NCI-H1092 treated with DMSO at 0.1 percent for 48 hours (cell line): ENCODE data around the gene PARD3.
"Not testable (repeated sequence)": the region's sequence is repeated elsewhere in the genome, so short reads cannot be mapped to it uniquely, and the experiment has no call there.

ENCODE experiments used
- DNase-seq: peaks from one replicate; lab custom pipeline; 2025; lab: John Stamatoyannopoulos, UW

Gene PARD3

DNA sequence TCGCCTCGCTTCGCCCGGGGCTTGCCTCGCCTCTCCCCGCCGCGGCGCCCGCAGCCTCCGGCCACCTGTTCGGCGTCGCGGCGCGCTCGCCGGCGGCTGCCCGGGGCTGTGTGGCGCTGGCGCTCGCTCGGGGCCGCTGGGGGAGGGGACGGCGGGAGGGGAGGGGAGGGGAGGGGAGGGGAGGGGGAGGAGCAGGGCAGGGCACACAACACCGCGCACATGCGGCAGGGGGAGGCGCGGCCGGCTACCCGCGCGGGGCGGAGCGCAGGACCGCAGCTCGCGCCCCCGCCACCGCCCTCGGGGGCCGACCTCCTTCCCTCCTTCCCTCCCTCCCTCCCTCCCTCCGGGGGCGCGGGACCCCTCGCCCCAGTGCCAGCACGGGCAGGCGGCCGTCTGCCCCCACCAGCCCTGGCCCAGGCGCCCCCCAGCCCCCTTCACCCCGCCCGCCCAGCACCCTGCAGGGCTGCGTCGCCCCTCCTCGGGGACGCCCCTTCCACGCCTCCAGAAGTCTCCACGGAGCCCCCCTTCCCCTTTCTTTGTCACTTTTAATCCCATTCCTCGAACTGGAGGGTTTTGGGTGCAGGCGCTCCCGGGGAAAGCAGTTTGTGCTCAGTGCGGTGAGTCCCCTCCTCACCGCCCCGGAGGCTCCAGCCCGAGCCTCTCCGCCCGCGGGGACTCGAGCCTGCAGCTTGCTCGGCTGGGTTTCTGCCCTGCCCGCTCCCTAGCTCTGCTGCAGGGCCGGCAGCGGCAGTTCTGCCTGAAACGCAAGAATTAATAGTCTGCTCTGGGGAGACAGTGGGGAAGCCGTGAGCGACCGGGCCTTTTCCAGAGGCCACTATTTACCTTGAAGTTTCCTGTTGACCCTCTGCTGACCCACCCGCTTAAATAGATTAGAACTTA is at the start of gene PARD3:
TSS of gene PARD3 (minus strand) at position 112 of the 900 bp plus-strand sequence. CDS start 301 bp downstream, outside the sequence.
- peak; percentile 34 for DNase-seq

DNA sequence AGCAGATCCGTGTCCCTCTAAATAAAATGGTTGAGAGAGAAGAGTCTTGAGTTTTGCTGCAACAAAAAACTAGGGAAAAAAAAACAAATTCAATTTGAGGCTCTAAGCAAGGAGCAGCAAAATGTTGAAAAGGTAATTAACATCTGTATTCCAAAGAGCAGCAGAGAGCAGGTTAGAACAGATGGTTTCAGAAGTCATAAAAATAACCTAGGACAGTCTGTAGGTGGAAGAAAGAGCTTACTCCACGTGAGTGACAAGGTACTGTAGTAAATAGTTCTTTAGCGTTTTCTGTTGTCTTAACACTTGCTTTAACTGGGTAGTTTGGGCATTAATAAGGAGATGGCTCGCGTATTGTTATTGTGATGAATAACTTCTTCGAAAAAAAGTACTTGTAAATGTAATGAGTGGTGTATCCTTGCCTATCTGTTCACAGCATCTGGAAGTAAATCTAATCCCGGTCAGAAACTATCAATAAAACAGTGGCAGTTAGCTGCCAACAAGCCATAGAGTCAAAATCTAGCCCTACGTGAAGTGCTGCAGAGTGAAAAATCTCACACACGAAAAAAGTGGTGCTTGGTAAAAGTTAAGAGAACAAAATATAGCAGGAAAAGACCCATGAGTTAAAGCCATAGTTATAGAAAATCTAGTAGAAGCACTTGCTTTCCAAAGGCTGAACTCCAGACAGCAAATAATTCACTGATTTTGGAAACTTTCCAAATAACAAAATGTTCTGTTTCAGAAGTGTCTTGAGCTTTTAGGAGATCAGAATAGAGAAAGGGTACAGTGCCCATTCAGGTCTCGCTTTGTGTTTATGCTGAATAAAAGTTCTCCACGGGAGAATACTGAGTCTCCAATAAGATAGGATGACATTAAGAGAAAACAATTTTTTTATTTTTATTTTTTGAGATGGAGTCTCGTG is 49.3 kb upstream of the PARD3 start:
- no peak for DNase-seq

DNA sequence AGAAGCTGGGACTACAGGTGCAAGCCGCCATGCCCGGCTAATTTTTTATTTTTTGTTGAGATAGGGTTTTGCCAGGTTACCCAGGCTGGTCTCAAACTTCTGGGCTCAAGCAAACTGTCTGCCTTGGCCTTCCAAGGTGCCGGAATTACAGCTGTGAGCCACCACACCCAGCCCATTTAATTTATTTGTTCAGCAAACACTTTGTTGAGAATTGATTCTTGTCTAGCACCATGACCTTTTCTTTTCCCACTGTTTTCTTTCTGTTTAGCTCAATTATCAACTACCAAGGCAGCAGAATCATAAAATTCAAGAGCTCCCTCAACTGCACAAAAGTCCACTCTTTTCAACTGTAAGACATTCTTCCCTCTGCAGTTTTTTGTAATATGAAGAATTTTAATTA is 47.8 kb upstream of the PARD3 start:
- DNase-seq, result no peak

DNA sequence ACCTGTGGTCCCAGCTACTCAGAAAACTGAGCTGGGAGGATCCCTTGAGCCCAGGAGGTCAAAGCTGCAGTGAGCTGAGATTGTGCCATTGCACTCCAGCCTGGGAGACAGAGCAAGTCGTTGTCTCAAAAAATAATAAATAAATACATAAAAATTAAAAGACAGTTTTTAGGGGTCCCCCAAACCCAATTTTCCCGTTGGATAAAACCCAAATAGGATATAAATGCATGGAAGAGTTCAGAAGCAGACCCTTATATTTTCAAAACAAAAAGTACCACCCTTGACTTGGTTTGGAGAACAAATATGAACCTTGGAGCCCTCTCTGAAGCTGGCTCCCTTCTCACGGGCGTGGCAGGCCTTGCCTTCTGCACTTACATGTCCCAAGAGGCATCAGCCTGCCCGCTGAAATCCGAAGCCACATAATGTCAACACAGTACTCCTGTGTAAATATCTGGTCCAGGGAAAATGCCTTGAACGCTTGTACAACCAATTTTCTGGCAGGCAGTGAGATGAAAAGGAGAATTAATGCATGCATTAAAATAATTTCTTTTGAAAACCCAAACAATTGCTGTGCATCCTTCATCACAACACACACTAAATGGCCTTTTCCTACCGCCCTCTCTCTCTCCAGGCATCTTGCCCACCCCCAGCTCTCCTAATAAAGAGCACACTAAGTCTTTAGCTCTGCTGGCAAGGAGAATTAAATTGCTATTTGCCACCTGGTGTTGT is 46.4 kb upstream of the PARD3 start:
- DNase-seq, result peak; percentile 67

DNA sequence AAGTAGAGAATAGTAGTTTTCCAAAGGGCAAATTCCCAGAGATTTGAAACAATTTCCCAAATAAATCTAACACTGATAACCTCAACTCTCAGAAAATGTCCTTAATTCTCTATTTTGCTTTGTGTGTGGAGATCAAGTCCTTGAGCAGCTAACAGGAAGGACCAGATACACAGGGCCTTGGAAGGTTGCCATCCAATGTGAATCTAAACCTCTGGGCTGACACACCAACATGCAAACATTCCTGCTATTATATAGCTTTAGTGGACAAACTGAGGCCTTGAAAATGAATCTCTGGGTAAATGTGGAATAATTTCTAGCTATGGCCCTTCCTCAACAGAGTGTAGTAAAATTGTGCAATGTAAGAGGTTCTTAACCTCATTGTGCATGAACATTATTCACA is 44.1 kb upstream of the PARD3 start:
- no peak for DNase-seq

DNA sequence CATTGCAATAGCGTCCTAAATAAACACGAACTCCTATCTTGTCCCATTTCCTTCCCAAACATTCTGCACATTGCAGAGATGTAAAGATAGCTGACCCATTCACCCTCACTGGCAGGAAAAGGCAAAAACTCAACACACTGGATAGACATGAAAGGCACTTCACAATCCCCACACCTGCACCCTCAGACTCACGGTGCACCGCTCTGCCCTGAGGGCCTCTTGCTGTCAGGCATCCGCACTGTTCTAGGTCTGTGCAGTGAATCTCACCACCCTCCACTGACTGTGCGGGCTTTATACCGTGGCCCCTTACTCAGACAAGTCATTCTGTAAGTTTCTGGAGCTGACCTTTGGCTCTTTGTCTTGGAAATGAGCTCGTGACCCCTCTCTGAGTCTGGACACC is 42.9 kb upstream of the PARD3 start:
- DNase-seq, result no peak

DNA sequence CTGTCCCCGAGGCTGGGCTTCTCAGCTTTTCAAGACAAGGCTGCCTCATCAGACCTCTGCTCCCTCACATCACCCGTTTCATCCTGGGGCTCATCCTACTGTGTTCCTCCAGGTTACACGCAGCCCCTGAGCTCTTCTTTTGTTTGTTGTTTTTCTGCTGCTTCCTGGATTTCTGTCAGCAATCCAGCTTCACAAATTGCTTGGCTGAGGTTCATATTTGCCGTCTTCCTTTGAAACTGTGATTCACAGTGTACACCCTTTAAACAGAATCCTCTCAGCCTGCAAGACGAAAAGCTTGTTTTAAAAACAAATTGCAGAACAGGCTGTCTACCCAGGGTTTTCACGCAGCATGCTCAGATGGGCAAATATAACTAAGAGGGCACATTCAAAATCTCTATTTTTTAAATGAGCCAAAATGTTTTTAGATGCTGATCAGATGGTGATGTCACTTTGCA is 39.1 kb upstream of the PARD3 start:
- DNase-seq, result peak; percentile 23

DNA sequence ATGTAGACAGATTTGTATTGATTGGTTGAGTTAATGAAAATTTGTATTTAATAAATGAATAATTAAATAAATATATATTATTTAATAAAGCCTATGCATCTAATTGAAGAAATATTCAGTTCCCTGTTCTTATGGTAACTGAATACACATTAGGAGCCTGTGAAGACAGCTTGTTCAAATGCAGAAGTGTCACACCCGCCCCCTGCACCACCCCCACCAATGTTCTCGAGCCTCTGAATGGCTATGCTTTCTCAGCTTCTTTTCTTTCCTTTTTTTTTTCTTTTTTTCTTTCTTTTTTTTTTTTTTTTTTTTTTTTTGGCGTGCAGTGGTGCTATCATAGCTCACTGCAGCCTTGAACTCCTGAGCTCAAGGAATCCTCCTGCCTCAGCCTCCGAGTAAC is 38.3 kb upstream of the PARD3 start:
- no peak for DNase-seq

DNA sequence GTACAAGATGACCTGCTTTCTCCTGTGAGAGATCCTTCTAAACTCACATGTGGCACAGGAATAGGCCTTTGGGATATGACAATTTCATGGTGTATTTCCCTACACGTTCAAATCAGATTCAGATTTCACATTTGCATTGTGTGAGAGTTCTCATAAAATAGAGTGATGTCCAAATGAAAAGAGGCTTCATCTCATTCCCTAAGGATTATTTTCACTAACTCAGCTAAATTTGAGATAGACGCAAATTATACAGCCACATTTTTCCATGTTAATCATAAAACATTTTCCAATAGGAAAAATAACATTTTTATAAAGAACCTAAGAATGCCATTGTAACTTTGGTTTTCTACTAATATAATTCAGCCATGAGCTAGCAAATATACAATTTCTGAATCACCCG is 35.5 kb upstream of the PARD3 start:
- no peak for DNase-seq

DNA sequence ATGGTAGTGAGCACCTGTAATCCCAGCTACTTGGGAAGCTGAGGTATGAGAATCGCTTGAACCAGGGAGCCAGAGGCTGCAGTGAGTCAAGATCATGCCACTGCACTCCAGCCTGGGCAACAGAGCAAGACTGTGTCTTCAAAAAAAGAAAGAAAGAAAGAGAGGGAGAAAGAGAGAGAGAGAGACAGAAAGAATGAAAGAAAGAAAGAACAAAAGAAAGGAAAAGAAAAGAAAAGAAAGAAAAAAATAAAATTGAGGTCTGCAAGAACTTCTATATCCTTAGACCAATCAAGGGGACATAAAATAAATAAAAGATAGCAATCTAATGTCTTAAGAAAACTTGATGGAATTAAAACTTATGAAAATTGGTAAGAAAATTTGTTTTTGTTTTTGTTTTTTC is 34.9 kb upstream of the PARD3 start:
- no peak for DNase-seq

DNA sequence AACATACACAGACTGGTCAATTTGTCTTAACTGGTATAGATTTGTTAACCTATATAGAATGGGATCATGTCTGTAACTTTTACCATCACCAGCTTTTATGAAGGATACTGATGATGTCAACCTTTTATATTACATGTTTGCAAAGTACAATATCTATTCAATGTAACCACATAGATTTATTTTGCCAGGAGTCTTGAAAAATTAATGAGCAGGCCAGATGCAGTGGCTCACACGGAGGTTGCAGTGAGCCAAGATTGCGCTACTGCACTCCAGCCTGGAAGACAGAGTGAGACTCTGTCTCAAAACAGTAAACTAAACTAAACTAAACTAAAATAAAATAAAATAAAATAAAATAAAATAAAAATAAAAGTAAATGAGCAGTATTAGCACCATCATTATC is 30.0 kb upstream of the PARD3 start:
- no peak for DNase-seq

DNA sequence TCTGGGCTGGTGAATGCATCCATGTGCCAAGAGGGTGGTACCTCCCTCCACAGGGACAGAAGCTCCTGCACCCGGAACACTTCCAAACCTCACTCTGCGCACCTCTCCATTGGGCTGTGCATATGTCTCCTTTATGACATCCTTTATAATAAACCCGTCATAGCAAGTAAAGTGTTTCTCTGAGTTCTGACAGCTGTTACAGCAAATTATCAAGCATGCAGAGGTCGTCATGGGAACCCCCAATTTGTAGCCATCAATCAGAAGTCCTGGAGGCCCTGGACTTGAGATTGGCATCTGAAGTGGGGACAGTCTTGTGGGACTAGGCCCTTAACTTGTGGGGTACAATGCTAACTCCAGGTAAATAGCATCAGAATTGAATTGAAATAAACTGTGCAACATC is 29.4 kb upstream of the PARD3 start:
- no peak for DNase-seq

DNA sequence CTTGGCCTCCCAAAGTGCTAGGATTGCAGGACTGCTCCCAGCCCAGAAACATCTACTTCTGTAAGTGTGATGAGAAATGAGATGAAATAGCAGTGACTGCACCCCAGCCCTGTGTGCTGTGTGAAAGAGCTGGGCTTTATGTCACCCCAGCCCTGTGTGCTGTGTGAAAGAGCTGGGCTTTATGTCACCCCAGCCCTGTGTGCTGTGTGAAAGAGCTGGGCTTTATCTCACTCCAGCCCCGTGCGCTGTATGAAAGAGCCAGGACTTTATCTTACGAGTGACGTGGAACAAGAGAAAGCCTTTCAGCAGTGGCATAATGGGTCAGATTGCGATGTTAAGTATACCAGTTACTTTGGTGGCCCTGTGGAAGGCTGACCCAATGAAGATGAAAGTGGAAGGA is 28.4 kb upstream of the PARD3 start:
- not testable (repeated sequence) for DNase-seq

DNA sequence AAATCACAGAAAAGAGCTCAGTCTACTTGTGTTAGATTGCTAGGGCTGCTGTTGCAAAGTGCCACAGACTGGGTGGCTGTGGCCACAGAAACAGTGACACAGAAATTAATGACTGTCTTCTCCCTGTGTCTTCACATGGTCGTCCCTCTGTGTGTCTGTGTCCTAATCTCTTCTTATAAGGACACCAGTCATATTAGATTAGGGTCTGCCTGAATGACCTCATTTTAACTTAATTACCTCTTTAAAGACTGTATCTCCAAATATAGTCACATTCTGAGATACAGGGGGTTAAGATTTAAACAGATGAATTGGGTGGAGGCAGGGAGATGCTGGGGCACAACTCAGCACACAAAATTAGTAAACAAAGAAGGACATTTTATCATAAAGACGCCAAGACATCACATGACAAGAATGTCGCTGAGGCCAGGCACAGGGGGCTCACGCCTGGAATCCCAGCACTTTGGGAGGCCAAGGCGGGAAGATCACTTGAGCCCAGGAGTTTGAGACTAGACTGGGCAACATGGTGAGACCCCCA is 23.3 kb upstream of the PARD3 start:
- no peak for DNase-seq

DNA sequence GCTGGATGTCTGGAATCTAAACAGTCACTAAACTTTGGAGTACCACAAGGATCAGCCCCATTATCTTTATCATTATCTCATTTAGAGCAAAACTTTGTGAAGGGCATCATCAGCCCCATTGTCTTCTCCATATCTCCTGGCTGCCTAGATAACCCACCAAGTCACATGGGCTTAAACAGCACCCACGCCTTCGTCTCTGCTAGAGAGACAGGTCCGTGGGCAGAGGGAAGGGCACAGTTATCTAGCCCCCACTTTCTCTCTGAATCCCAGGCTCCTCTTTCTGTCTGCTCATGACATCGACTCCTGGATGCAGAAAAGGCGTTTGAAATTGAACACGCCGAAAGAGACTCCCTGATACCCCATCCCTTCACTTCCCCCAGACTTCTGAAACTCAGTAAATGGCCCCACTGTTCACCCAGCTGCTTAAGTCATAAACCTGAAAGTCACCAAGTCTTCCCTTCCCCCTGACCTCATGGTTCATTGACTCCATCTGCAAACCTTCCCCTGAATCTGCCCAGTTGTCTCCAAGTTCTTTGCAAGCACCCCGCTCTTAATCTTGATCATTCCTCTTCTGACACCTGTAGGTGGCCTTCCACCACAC is 20.9 kb upstream of the PARD3 start:
- DNase-seq, result no peak

DNA sequence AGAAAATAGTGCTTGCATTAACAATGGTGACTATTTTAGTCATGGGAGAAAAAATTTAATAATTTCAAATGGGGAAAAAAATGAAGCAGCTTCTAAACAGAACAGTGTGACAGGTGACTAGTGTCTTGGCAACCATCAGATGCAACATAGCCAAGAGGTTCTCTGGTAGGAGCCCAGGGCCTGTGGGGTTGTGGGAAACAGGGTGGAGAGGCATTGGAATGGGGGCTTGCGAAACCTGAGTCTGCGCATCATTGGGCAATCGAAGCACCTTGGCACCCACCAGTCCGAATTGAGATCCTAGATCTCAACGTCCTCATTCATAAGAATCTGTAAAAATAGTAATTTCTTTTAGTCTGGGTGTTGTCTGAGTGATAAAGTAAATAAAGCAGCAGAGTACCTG is 19.2 kb upstream of the PARD3 start:
- no peak for DNase-seq

DNA sequence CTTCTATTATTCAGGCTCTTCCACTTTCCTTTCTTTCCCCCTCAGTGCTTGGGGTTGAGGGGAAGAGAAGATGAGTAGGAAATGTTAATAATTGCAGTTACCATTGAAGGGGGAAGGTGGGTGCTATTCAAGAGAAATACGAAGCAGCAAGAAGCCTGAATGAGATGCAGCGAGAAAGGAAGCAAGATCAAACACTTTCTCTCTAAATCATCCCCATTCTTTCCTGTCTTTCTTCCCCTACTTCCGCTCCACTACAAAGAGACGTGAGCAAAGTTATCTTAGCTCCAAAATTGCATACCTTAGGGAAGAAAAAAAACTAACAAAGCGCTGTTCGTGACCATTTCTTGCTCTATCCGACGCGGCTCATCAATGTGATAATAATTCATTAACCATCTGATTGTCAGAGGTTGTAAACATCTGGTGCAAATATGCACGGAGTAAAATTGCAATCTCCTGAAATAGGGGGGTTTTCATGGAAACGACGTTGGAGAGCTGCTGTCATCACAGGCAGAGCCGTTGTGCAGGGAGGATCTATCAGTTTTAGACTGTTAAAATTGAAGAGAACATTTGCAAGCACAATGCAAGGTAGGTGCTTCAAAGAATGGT is 15.2 kb upstream of the PARD3 start:
- no peak for DNase-seq

DNA sequence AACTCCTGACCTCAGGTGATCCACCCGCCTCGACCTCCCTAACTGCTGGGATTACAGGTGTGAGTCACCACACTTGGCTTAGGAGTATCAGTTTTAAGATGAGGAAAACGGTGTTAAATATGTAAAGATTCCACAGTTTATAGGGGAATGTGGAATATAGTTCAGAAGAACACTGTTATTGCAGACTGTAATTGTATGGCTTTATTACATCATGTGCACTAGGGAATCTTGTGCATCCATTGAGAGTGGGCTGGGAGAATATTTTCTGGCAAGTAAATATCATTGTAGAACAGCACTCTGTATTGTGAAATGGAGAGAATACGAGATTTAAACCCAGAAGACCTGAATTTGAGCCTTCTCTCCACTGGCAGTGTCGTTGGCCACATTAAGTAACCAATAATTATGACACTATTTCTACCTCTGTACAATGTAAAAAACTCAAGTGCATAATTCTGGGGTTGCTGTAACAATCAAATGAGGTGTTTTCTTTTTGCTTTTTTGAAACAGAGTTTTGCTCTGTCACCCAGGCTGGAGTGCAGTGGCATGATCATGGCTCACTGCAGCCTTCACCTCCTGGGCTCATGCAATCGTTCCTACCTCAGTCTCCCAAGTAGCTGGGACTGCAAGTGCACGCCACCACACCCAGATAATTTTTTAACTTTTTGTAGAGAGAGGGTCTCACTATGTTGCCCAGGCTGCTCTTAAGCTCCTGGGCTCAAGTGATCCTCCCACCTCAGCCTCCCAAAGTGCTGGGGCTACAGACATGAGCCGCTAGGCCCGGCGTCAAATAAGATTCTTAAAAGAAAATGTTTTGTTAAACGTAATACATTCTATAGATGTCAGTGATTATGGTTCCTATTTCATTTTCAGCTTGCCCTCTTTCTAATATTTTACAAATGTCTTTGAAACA is 12.0 kb upstream of the PARD3 start:
- DNase-seq, result no peak

DNA sequence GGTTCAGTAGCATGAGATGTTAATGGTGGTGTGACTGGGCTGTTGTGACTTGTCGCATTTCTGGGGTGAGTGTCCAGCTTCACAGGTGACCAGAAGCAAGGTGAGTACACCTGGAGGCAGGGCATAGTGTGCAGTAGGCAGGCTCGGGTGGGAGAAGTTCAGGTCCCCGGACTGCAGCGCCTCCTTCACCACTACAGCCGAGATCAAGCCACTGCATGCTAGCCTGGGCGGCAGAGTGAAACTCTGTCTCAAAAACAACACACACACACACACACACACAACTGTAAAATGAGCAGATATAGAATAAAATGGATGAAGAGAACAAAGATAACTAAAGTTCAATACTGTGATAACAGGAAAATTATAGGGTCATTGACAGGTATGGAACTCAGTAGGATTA is 11.1 kb upstream of the PARD3 start:
- no peak for DNase-seq

DNA sequence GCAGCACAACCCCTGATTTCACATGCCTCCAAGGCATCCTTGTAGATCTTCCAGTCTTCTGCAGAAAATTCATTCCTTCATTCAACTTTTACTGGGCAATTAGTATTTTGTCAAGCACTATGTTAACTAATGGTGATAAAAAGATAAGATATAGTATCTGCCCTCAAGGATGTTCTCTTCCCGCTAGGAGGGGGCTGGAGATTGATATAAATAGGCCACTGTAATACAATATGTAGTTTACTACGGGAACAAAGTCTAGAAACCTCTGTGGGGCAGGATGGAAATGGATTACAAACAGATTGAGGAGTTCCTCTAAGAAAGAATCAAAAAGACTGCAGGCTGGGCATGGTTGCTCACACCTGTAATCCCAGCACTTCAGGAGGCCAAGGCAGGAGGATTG is 10.3 kb upstream of the PARD3 start:
- DNase-seq, result no peak
